ENCODE data around the gene GLTP. TPM values are rescaled to one million over a fixed set of nuclear protein-coding genes. Genes with fewer than 3 reads are reported as not detected.

GLTP gene
- total and polyA plus RNA-seq, 2 of the 13 experiments (the other 11 are each of a cell fraction or from before 2014, with no cell fraction given): 10.7 to 12.9 TPM

- TF ChIP-seq ZNF607 (CRISPR knock-in tag; IDR thresholded peaks at IDR 0.05; ENCODE audit: borderline replicate concordance): no peak
- no peak; the same call in 1 of the 2 replicates for TF ChIP-seq SMC3 (IDR thresholded peaks at IDR 0.05; ENCODE audit: low read length)
- TF ChIP-seq ZMAT3 (CRISPR knock-in tag; conservative IDR thresholded peaks at IDR 0.05): no peak
- TF ChIP-seq ZNF839 (CRISPR knock-in tag; IDR thresholded peaks at IDR 0.05; ENCODE audit: borderline replicate concordance): peak; percentile 82; the same call in 1 of the 2 replicates
- TF ChIP-seq KAT7 (CRISPR knock-in tag; IDR thresholded peaks at IDR 0.05; ENCODE audit: borderline replicate concordance): peak; percentile 63; the same call in 1 of the 2 replicates
- TF ChIP-seq, protein P1, sequence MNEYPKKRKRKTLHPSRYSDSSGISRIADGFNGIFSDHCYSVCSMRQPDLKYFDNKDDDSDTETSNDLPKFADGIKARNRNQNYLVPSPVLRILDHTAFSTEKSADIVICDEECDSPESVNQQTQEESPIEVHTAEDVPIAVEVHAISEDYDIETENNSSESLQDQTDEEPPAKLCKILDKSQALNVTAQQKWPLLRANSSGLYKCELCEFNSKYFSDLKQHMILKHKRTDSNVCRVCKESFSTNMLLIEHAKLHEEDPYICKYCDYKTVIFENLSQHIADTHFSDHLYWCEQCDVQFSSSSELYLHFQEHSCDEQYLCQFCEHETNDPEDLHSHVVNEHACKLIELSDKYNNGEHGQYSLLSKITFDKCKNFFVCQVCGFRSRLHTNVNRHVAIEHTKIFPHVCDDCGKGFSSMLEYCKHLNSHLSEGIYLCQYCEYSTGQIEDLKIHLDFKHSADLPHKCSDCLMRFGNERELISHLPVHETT (CRISPR knock-in tag; conservative IDR thresholded peaks at IDR 0.05): no peak
- peak; percentile 59; the same call in 1 of the 2 replicates for TF ChIP-seq FOXJ3 (CRISPR knock-in tag; IDR thresholded peaks at IDR 0.05; ENCODE audit: borderline replicate concordance)
- TF ChIP-seq SMYD3 (CRISPR knock-in tag; IDR thresholded peaks at IDR 0.05): peak; percentile 72; the same call in 1 of the 2 replicates
- TF ChIP-seq KDM5A (IDR thresholded peaks at IDR 0.05; ENCODE audit: borderline replicate concordance, low read length): no peak
- TF ChIP-seq ZNF768 (CRISPR knock-in tag; IDR thresholded peaks at IDR 0.05): no peak
- TF ChIP-seq SNAPC4 (CRISPR knock-in tag; IDR thresholded peaks at IDR 0.05): no peak
- TF ChIP-seq SMAD3 (CRISPR knock-in tag; IDR thresholded peaks at IDR 0.05): 0 out of 2 replicates have a peak, but pooled peaks have one; percentile 66
- TF ChIP-seq, protein P2, sequence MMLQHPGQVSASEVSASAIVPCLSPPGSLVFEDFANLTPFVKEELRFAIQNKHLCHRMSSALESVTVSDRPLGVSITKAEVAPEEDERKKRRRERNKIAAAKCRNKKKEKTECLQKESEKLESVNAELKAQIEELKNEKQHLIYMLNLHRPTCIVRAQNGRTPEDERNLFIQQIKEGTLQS (CRISPR knock-in tag; IDR thresholded peaks at IDR 0.05): peak; percentile 68; the same call in 1 of the 2 replicates
- no peak for TF ChIP-seq CHD2 (IDR thresholded peaks at IDR 0.05; ENCODE audit: low read depth, low read length)
- TF ChIP-seq HCFC1 (IDR thresholded peaks at IDR 0.05; ENCODE audit: low read depth, low read length): no peak
- peak; percentile 50; the same call in 1 of the 2 replicates for TF ChIP-seq SP5 (CRISPR knock-in tag; IDR thresholded peaks at IDR 0.05; ENCODE audit: borderline replicate concordance, low read depth)
- TF ChIP-seq SPEN (CRISPR knock-in tag; IDR thresholded peaks at IDR 0.05; ENCODE audit: low read depth): peak; percentile 71
- TF ChIP-seq NFE2 (CRISPR knock-in tag; IDR thresholded peaks at IDR 0.05): no peak
- TF ChIP-seq FOXM1 (CRISPR knock-in tag; IDR thresholded peaks at IDR 0.05): no peak
- TF ChIP-seq MTA1 (CRISPR knock-in tag; IDR thresholded peaks at IDR 0.05; ENCODE audit: borderline replicate concordance): peak; percentile 75
- TF ChIP-seq ZNF180 (CRISPR knock-in tag; IDR thresholded peaks at IDR 0.05; ENCODE audit: borderline replicate concordance, low read depth): no peak
- TF ChIP-seq, protein P3, sequence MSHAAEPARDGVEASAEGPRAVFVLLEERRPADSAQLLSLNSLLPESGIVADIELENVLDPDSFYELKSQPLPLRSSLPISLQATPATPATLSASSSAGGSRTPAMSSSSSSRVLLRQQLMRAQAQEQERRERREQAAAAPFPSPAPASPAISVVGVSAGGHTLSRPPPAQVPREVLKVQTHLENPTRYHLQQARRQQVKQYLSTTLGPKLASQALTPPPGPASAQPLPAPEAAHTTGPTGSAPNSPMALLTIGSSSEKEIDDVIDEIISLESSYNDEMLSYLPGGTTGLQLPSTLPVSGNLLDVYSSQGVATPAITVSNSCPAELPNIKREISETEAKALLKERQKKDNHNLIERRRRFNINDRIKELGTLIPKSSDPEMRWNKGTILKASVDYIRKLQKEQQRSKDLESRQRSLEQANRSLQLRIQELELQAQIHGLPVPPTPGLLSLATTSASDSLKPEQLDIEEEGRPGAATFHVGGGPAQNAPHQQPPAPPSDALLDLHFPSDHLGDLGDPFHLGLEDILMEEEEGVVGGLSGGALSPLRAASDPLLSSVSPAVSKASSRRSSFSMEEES (CRISPR knock-in tag; IDR thresholded peaks at IDR 0.05): peak; percentile 26; the same call in 1 of the 2 replicates
These were observed 16.3 kb downstream of the GLTP start (continued) for GRCh38 chr12:109863847-109864712.
